C4-2B (cell line): ENCODE results near the gene KCNMA1.

Experiments
- H3K27ac ChIP-seq: fragments of 450-650 bp; 2 replicates; pipeline ENCODE4 v1.5.1; 2017
- ZFX ChIP-seq: fragments of 450-650 bp; IDR thresholded peaks from 2 replicates; pipeline ENCODE4 v1.6.1; 2017
- TF ChIP-seq, protein P1 (sequence below): fragments of 450-650 bp; conservative IDR thresholded peaks from 2 replicates; pipeline ENCODE4 v1.5.1; 2017; ENCODE audit warnings: mild to moderate bottlenecking

The KCNMA1 gene

DNA sequence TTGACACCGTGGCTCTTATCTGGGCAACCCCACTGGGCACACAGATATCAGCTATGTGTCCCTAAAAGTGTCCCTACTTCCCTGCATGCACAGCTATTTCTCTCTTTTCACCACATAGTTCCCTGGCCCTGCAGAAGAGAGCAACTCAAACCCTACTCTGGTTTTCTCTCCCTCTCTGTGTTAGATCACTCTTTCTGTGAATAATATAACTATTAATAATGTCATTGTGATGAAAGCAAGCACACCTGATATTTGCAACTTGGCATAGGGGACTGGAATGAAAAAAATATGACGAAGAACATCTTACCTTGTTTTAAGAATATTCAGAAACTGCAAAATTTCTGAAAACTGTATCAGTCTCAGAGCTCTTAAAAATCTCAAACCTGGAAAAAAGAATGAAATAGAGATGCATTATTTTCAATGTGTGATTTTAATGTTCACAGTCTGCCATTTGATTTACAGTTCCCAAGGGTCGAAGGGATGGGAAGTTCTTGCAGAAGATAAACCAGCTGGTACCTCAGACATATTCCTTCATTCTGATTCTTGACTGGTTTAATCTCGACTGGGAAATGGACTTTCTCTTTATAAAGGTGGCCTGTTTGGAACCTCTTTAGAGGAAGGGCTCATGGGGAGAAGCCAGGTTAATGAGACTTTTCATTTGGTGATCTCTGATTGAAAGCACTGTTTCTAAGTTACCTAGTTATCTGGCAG lies 516.8 kb downstream of the KCNMA1 start:
- TF ChIP-seq, protein P1, sequence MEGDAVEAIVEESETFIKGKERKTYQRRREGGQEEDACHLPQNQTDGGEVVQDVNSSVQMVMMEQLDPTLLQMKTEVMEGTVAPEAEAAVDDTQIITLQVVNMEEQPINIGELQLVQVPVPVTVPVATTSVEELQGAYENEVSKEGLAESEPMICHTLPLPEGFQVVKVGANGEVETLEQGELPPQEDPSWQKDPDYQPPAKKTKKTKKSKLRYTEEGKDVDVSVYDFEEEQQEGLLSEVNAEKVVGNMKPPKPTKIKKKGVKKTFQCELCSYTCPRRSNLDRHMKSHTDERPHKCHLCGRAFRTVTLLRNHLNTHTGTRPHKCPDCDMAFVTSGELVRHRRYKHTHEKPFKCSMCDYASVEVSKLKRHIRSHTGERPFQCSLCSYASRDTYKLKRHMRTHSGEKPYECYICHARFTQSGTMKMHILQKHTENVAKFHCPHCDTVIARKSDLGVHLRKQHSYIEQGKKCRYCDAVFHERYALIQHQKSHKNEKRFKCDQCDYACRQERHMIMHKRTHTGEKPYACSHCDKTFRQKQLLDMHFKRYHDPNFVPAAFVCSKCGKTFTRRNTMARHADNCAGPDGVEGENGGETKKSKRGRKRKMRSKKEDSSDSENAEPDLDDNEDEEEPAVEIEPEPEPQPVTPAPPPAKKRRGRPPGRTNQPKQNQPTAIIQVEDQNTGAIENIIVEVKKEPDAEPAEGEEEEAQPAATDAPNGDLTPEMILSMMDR, result no peak
- TF ChIP-seq ZFX, result no peak
- no peak overlapping the region for H3K27ac ChIP-seq

DNA sequence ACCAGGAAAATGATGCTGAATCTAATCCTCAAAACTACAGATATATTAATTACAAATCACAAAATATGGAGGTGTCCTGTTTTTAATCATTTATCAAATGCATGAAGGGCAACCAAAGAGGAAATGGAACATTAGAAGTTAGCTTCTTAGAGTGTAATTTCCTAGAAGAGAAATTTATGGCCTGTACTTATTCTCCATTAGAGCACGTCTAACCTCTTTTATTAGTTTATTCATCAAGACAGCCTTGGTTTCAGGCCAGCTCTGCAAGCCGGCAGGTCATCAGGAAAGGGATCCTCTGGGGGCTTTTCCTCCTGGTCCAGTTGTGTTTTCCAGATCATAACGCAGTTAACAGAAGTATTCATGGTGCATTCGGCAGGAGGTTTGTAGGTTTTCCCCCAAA lies 517.6 kb downstream of the KCNMA1 start:
- TF ChIP-seq, protein P1, result no peak
- no peak for TF ChIP-seq ZFX
- no peak overlapping the region for H3K27ac ChIP-seq

DNA sequence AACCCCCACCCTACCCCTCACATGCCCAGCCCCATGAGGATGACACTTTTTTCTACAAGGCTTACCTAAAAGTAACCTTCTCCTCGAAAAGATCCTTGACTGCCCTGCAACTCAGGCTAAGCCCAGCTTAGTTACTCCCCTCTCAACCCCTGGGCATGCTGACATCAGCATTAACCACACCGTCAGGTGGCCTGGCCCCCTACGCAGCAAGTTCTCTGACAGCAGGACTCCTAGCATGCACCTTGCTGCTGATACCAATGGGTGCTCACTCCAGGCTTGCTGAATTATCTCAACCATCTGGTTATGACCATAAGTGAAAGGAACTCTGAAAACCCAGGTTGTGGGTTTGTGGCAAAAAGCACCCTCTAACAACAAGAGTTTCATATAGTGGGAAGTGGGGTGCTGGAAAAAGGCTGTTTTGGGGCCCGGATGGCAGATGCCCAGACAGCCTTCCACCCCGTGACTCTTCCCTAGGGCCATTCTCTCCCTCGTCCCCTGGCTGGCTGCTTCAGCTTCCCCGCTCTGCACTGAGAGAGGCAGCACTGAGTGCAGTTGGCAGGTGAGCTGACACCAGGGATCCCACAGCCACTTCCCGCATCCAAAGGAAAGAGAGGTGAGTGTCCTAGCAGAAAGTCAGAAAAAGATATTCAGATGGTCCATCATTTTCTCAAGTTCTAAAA lies 518.9 kb downstream of the KCNMA1 start:
- H3K27ac ChIP-seq, result no peak overlapping the region
- TF ChIP-seq, protein P1, result no peak
- no peak for TF ChIP-seq ZFX

DNA sequence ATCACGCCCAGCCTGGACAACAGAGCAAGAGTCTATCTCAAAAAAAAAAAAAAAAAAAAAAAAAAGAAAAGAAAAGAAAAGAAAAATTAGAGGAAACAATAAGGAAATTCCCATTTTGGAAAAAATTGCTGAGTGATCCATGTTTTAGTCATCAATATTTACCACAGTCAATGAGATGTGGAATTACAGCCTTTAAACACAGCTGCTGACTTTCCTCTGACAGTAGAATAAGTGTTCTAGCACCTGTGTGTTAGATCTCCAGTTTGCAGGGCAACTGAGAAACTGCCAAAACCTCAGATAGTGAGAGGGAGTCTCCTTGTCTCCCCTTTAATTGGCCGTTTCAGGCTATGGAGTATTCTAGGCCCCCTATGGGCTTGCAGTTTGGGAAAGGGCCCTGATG lies 520.1 kb downstream of the KCNMA1 start:
- TF ChIP-seq, protein P1, result no peak
- TF ChIP-seq ZFX, result no peak
- H3K27ac ChIP-seq, result no peak overlapping the region

DNA sequence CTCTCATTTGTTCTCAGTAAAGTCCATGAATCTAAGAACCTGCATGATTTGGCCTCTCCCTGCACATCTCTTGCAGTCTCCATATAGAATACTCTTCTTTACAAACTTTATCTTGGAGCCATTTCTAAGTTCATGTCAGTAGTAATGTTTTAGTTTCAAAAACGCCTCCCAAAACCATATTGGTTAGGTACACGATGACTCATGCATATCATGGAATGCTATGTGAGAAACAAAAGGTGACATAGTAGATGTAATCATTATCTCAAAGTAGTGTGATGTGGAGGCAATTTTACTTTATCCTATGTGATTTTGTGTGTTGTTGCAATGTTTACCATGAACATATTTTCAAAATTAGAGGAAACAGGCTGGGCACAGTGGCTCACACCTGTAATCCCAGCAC lies 520.7 kb downstream of the KCNMA1 start:
- no peak for TF ChIP-seq ZFX
- TF ChIP-seq, protein P1, result no peak
- no peak overlapping the region for H3K27ac ChIP-seq

DNA sequence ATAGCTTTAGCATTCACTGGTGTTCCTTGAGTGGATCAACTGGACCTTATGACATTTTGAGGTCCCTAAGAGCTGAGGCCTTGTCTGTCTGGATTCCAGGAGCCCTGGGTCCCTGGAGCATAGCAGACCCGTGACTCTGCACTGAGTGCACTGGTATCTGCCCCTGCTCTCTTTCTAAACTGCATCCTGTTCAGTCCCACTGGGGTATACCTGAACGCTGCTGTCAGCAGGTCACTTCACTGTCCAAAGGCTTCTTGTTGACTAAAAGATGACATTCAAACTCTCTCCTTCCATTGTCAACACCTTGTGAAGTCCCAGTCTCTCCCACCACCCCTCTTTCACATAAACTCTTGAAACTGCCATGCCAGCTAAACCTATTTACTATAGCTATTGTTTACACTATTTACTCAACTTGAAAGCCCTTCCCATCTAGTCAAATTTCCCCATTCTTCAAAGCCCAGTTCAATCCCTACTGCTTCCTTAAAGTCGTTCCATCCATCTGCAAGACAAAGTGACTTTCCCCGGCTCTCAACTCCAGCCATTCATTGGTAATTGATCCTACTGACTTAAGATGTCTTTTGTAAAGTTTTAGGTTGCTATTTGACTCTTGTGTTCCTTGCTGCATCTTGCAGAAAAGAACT lies 523.3 kb downstream of the KCNMA1 start:
- TF ChIP-seq ZFX, result no peak
- TF ChIP-seq, protein P1, result no peak
- no peak overlapping the region for H3K27ac ChIP-seq
